Mesodermal cell (in vitro differentiated cells): ENCODE data around the gene TANC1.

Experiments used
- H3K27ac ChIP-seq: 2 replicates; pipeline ENCODE4 v1.7.0; 2013; ENCODE audit warnings: mild to moderate bottlenecking, low read depth, low read length, moderate library complexity; ENCODE audit not compliant: severe bottlenecking
- H3K36me3 ChIP-seq: 2 replicates; pipeline ENCODE4 v1.7.1; 2013; ENCODE audit warnings: mild to moderate bottlenecking, low read length, moderate library complexity; ENCODE audit not compliant: control insufficient read depth, insufficient read depth
- H3K4me1 ChIP-seq: one replicate; pipeline ENCODE4 v1.7.1; 2013; ENCODE audit warnings: mild to moderate bottlenecking, low read length; ENCODE audit not compliant: insufficient read depth, control insufficient read depth, poor library complexity, severe bottlenecking
- H3K4me3 ChIP-seq: 2 replicates; pipeline ENCODE4 v1.7.0; 2013; ENCODE audit warnings: low read length, control low read depth, mild to moderate bottlenecking; ENCODE audit not compliant: insufficient read depth, poor library complexity, severe bottlenecking; ENCODE audit errors: extremely low read depth
- H3K9me3 ChIP-seq: 2 replicates; pipeline ENCODE4 v1.7.1; 2013; ENCODE audit warnings: mild to moderate bottlenecking, low read length, moderate library complexity; ENCODE audit not compliant: control insufficient read depth
- WGBS, 2 experiments: methylation state at CpG; one replicate each; pipeline ENCODE4 v1.1.5; 2013; ENCODE audit warnings: missing lambda C conversion rate in 2 of 2; ENCODE audit not compliant: insufficient coverage in 2 of 2; 5-methylcytosine and 5-hydroxymethylcytosine counted together

TANC1 gene

GRCh38 chr2:159003555-159003954 is 35.1 kb downstream of the TANC1 start:
- Histone ChIP-seq H3K27ac (no peak overlapping the region), H3K4me1 (peaks cover 29% of the 10 kb centered on the region), H3K36me3 (peaks cover 69% of the 10 kb centered on the region), H3K9me3 (peaks cover 7% of the 10 kb centered on the region), H3K4me3 (no peak overlapping the region)
- 96% methylated on average over 5 to 13 of the region's 13 CpGs for WGBS, 2 experiments

GRCh38 chr2:159004849-159005248 is 36.4 kb downstream of the TANC1 start:
- H3K36me3 ChIP-seq, result peaks cover 69% of the 10 kb centered on the region
- peaks cover 7% of the 10 kb centered on the region for H3K9me3 ChIP-seq
- WGBS, 2 experiments, result 88 to 100% methylated on average over 3 to 4 of the region's 6 CpGs

GRCh38 chr2:159009940-159010339 is 41.5 kb downstream of the TANC1 start:
- Histone ChIP-seq H3K4me1 (peaks cover 7% of the 10 kb centered on the region), H3K9me3 (peaks cover 26% of the 10 kb centered on the region)
- 88 to 100% methylated on average over 1 of the region's 1 CpG for WGBS, 2 experiments

More at GRCh38 chr2:159004849-159005248, 36.4 kb downstream of the TANC1 start:
- no peak overlapping the region for H3K4me3 ChIP-seq
- H3K4me1 ChIP-seq, result peaks cover 20% of the 10 kb centered on the region
- no peak overlapping the region for H3K27ac ChIP-seq

GRCh38 chr2:159010340-159010739 is 41.9 kb downstream of the TANC1 start:
- H3K27ac ChIP-seq, result peak overlapping the region; percentile 57
- H3K36me3 ChIP-seq, result peaks cover 66% of the 10 kb centered on the region
- H3K4me1 ChIP-seq, result peaks cover 7% of the 10 kb centered on the region
- no peak overlapping the region for H3K4me3 ChIP-seq
- WGBS, 2 experiments, result no CpG with 5 or more reads among the region's 5 CpGs
- H3K9me3 ChIP-seq, result peaks cover 26% of the 10 kb centered on the region

More at GRCh38 chr2:159009940-159010339, 41.5 kb downstream of the TANC1 start:
- Histone ChIP-seq H3K27ac (peak overlapping the region; percentile 57), H3K36me3 (peaks cover 66% of the 10 kb centered on the region), H3K4me3 (no peak overlapping the region)

GRCh38 chr2:159010963-159011362 is 42.5 kb downstream of the TANC1 start:
- peaks cover 7% of the 10 kb centered on the region for H3K4me1 ChIP-seq
- H3K27ac ChIP-seq, result no peak overlapping the region
- H3K36me3 ChIP-seq, result peaks cover 68% of the 10 kb centered on the region
- H3K4me3 ChIP-seq, result no peak overlapping the region
- peaks cover 32% of the 10 kb centered on the region for H3K9me3 ChIP-seq

GRCh38 chr2:159012142-159012541 is 43.7 kb downstream of the TANC1 start:
- peaks cover 38% of the 10 kb centered on the region for H3K9me3 ChIP-seq
- H3K36me3 ChIP-seq, result peaks cover 65% of the 10 kb centered on the region
- H3K27ac ChIP-seq, result no peak overlapping the region
- WGBS, 2 experiments, result 80 to 100% methylated on average over 1 to 2 of the region's 4 CpGs
- no peak overlapping the region for H3K4me3 ChIP-seq
- H3K4me1 ChIP-seq, result peaks cover 7% of the 10 kb centered on the region

- Histone ChIP-seq H3K4me3 (no peak overlapping the region), H3K9me3 (peaks cover 38% of the 10 kb centered on the region), H3K4me1 (peaks cover 7% of the 10 kb centered on the region), H3K27ac (no peak overlapping the region), H3K36me3 (peaks cover 57% of the 10 kb centered on the region)
- WGBS, 2 experiments, result 80 to 100% methylated on average over 1 of the region's 3 CpGs
Observed at GRCh38 chr2:159013103-159013502, 44.7 kb downstream of the TANC1 start.

- H3K27ac ChIP-seq, result no peak overlapping the region
- H3K4me1 ChIP-seq, result peaks cover under 1% of the 10 kb centered on the region
- 88 to 100% methylated on average over 1 to 2 of the region's 2 CpGs for WGBS, 2 experiments
- peaks cover 64% of the 10 kb centered on the region for H3K36me3 ChIP-seq
- H3K9me3 ChIP-seq, result peaks cover 38% of the 10 kb centered on the region
- no peak overlapping the region for H3K4me3 ChIP-seq
Observed at GRCh38 chr2:159015174-159015573, 46.7 kb downstream of the TANC1 start.

- no peak overlapping the region for H3K4me3 ChIP-seq
- no peak overlapping the region for H3K27ac ChIP-seq
- H3K36me3 ChIP-seq, result peaks cover 64% of the 10 kb centered on the region
- H3K9me3 ChIP-seq, result peaks cover 38% of the 10 kb centered on the region
- H3K4me1 ChIP-seq, result no peaks in the 10 kb centered on the region
- 100% methylated on average over 1 of the region's 2 CpGs for WGBS, 2 experiments
Observed at GRCh38 chr2:159015823-159016222, 47.4 kb downstream of the TANC1 start.

GRCh38 chr2:159017837-159018236 is 49.4 kb downstream of the TANC1 start:
- H3K36me3 ChIP-seq, result peaks cover 54% of the 10 kb centered on the region
- no peak overlapping the region for H3K4me3 ChIP-seq
- peaks cover 8% of the 10 kb centered on the region for H3K4me1 ChIP-seq
- WGBS, 2 experiments, result 96% methylated on average over 3 to 4 of the region's 5 CpGs
- peaks cover 37% of the 10 kb centered on the region for H3K9me3 ChIP-seq
- no peak overlapping the region for H3K27ac ChIP-seq

- Histone ChIP-seq H3K27ac (no peak overlapping the region), H3K36me3 (peaks cover 44% of the 10 kb centered on the region), H3K4me3 (no peak overlapping the region), H3K9me3 (peaks cover 25% of the 10 kb centered on the region), H3K4me1 (peaks cover 12% of the 10 kb centered on the region)
- 90 to 100% methylated on average over 4 to 5 of the region's 6 CpGs for WGBS, 2 experiments
Observed at GRCh38 chr2:159019021-159019420, 50.6 kb downstream of the TANC1 start.
